Liver (tissue), 3 donors: ENCODE results near the gene DENND11.

Experiments used
- ATF3 ChIP-seq: IDR thresholded peaks from 2 replicates; pipeline ENCODE4 v1.6.1; 2016; ENCODE audit warnings: antibody characterized with exemption
- CTCF ChIP-seq: fragments of 150-350 bp; IDR thresholded peaks from 2 replicates; pipeline ENCODE4 v1.5.1; 2017; ENCODE audit warnings: improper control_type of control experiment, low read depth, low read length; ENCODE audit not compliant: missing input control
- JUND ChIP-seq, 2 donors: IDR thresholded peaks; 2 replicates each; pipeline ENCODE4 v1.6.1; 2016; ENCODE audit warnings: antibody characterized with exemption in 2 of 2
- MAX ChIP-seq: IDR thresholded peaks from 2 replicates; pipeline ENCODE4 v1.6.1; 2016; ENCODE audit warnings: antibody characterized with exemption
- RAD21 ChIP-seq, 2 donors: IDR thresholded peaks; 2 replicates each; pipeline ENCODE4 v1.6.1; 2016; ENCODE audit warnings: antibody characterized with exemption in 2 of 2, mild to moderate bottlenecking in 2 of 2
- REST ChIP-seq: IDR thresholded peaks from 2 replicates; pipeline ENCODE4 v1.6.1; 2016; ENCODE audit warnings: antibody characterized with exemption, mild to moderate bottlenecking
- ZBTB33 ChIP-seq: IDR thresholded peaks from 2 replicates; pipeline ENCODE4 v1.6.1; 2016; ENCODE audit warnings: antibody characterized with exemption
- donor health status: healthy.
- donor health status: healthy.

GRCh38 chr7:141699860-141700259 lies 2.1 kb downstream of the DENND11 start:
- TF ChIP-seq JUND (IDR thresholded peaks at IDR 0.05) (no peak), CTCF (no peak), REST (no peak), ZBTB33 (no peak), MAX (no peak), RAD21 (IDR thresholded peaks at IDR 0.05) (no peak), ATF3 (no peak)
